Naive thymus-derived CD4-positive, alpha-beta T cell (primary cell): Measurements from ENCODE around the gene MPDZ. TPM values are rescaled to one million over a fixed set of nuclear protein-coding genes. Genes with fewer than 3 reads are reported as not detected.
"Not testable (repeated sequence)": the region's sequence is repeated elsewhere in the genome, so short reads cannot be mapped to it uniquely, and the experiment has no call there.

Experiments
- ATAC-seq: fragments of 150-1000 bp; cut with Tn5 transposase; 2 replicates; pipeline ENCODE4 v1.10.0; 2021; ENCODE audit warnings: mild to moderate bottlenecking, moderate library complexity
- CTCF ChIA-PET: fragments of 350-600 bp; sonication (Branson Sonifier 250); formaldehyde crosslinking; loops from one replicate; lab custom pipeline; 2021; ENCODE audit warnings: antibody characterized with exemption; lab: Charles Lee
- POLR2A ChIA-PET: fragments of 350-600 bp; sonication (Branson Sonifier 250); formaldehyde crosslinking; loops from one replicate; lab custom pipeline; 2021; ENCODE audit warnings: antibody characterized with exemption, inconsistent platforms; lab: Charles Lee
- DNase-seq, 9 donors: peaks; one replicate each; pipeline versions ENCODE4 v3.0.0 to v3.0.0-alpha.2; 2020 to 2022; ENCODE audit warnings: mixed read lengths in 1 of 9
- H3K27ac ChIP-seq: one replicate; pipeline ENCODE4 v1.7.0; 2013; ENCODE audit warnings: mild to moderate bottlenecking, low read depth, low read length, moderate library complexity
- H3K27me3 ChIP-seq, 2 donors: one replicate each; pipeline ENCODE4 v1.7.0; 2013; ENCODE audit warnings: low read length in 2 of 2, mild to moderate bottlenecking in 2 of 2, moderate library complexity in 2 of 2; ENCODE audit not compliant: control insufficient read depth in 2 of 2, insufficient read depth in 2 of 2
- H3K36me3 ChIP-seq, 3 experiments: 1 replicate in 2 of 3; 2 replicates in 1 of 3; pipeline ENCODE4 v1.7.0; 2013; ENCODE audit warnings: low read length in 3 of 3, mild to moderate bottlenecking in 3 of 3, moderate library complexity in 1 of 3; ENCODE audit not compliant: insufficient read depth in 3 of 3, control insufficient read depth in 2 of 3
- H3K4me1 ChIP-seq, 2 donors: one replicate each; pipeline ENCODE4 v1.7.0; 2013; ENCODE audit warnings: low read length in 2 of 2, mild to moderate bottlenecking in 2 of 2, moderate library complexity in 1 of 2; ENCODE audit not compliant: control insufficient read depth in 2 of 2, insufficient read depth in 2 of 2
- H3K4me3 ChIP-seq: 2 replicates; pipeline ENCODE4 v1.7.0; 2013; ENCODE audit warnings: mild to moderate bottlenecking, low read length
- H3K9me3 ChIP-seq, 3 experiments: 1 replicate in 2 of 3; 2 replicates in 1 of 3; pipeline ENCODE4 v1.7.0; 2013; ENCODE audit warnings: low read length in 3 of 3; ENCODE audit not compliant: control insufficient read depth in 2 of 3
- H3K27ac Mint-ChIP-seq, 9 donors: one replicate each; pipeline ENCODE4 v1.8.0; 2020 to 2022; ENCODE audit warnings: mixed read lengths in 9 of 9, mild to moderate bottlenecking in 8 of 9, moderate library complexity in 5 of 9, inconsistent platforms in 2 of 9
- H3K27me3 Mint-ChIP-seq, 5 donors: one replicate each; pipeline ENCODE4 v1.8.0; 2021 to 2022; ENCODE audit warnings: mixed read lengths in 5 of 5, mild to moderate bottlenecking in 1 of 5
- H3K36me3 Mint-ChIP-seq, 5 donors: one replicate each; pipeline ENCODE4 v1.8.0; 2020 to 2022; ENCODE audit warnings: mixed read lengths in 5 of 5, mild to moderate bottlenecking in 3 of 5, inconsistent platforms in 1 of 5
- H3K4me1 Mint-ChIP-seq, 7 donors: one replicate each; pipeline ENCODE4 v1.8.0; 2020 to 2022; ENCODE audit warnings: mixed read lengths in 7 of 7, mild to moderate bottlenecking in 3 of 7, inconsistent platforms in 1 of 7
- H3K4me3 Mint-ChIP-seq, 10 donors: one replicate each; pipeline ENCODE4 v1.8.0; 2020 to 2022; ENCODE audit warnings: mild to moderate bottlenecking in 10 of 10, mixed read lengths in 10 of 10, moderate library complexity in 6 of 10, inconsistent platforms in 2 of 10
- H3K9me3 Mint-ChIP-seq, 11 donors: one replicate each; pipeline ENCODE4 v1.8.0; 2020 to 2022; ENCODE audit warnings: mixed read lengths in 11 of 11, mild to moderate bottlenecking in 4 of 11, inconsistent platforms in 1 of 11, moderate library complexity in 1 of 11
- intact Hi-C, 2 donors: fragments of 100-400 bp; cut with micrococcal nuclease; formaldehyde crosslinking; loops; one replicate each; pipeline ENCODE4 v1.15.1; 2023
- polyA plus RNA-seq, 2 donors: library from polyadenylated mRNA; unstranded; fragments of 300-500 nt; fragmentation: Illumina TruSeq; gene quantifications; one replicate each; pipeline ENCODE4 v1.2.3, GENCODE V29; 2021
- total RNA-seq, 6 experiments: library from RNA in 5 of 6; stranded (reverse) in 5 of 6; gene quantifications; 1 replicate in 5 of 6; 2 replicates in 1 of 6; pipeline ENCODE4 v1.2.3 and lab custom pipeline; 2021 to 2026

The MPDZ gene
- total and polyA plus RNA-seq, 7 experiments from 2014 or later, result 0.07 TPM; not detected in 6

GRCh38 chr9:13239660-13240059 lies 39.8 kb downstream of the MPDZ start:
- Histone ChIP-seq H3K4me3 (no peak overlapping the region), H3K27me3 (no peaks in the 10 kb centered on the region), H3K9me3 (no peaks in the 10 kb centered on the region), H3K36me3 (no peaks in the 10 kb centered on the region), H3K27ac (no peak overlapping the region), H3K4me1 (no peaks in the 10 kb centered on the region)
- Mint-ChIP-seq H3K9me3 (peaks cover 0 to 9% (median 3%) of the 10 kb centered on the region in 11 donors), H3K4me1 (no peaks in the 10 kb centered on the region), H3K27me3 (no peaks in the 10 kb centered on the region), H3K27ac (no peak overlapping the region), H3K4me3 (no peak overlapping the region), H3K36me3 (no peaks in the 10 kb centered on the region)
- DNase-seq (no peak), ATAC-seq (no peak)
- intact Hi-C loops, result no loop called here
- POLR2A ChIA-PET, result no interaction called here
- CTCF ChIA-PET, result no interaction called here

DNA sequence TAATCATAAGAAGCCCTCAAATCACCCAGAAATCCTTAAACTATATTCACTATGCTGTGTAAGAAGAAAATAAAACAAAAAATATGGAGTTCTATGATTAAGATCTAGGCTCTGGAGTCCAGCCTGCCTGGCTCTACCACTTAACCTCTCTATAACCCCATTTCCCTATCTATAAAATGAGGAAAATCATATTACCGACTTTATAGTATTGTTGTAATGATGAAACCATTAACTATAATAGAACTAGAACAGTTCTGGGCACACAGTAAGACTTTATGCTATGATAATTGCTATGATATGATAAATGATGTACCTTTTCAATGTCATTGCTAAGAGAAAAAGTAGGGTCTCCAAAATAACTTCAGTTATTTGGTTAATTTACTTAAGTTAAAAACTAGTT lies 40.3 kb downstream of the MPDZ start:
- intact Hi-C loops, result no loop called here
- H3K27ac Mint-ChIP-seq, result no peak overlapping the region

GRCh38 chr9:13234932-13235331 lies 44.6 kb downstream of the MPDZ start:
- Mint-ChIP-seq H3K4me1 (no peaks in the 10 kb centered on the region), H3K36me3 (no peaks in the 10 kb centered on the region), H3K9me3 (peaks cover 0 to 6% (median 4%) of the 10 kb centered on the region in 11 donors), H3K27ac (no peak overlapping the region), H3K4me3 (no peak overlapping the region), H3K27me3 (no peaks in the 10 kb centered on the region)
- Histone ChIP-seq H3K4me1 (no peaks in the 10 kb centered on the region), H3K4me3 (no peak overlapping the region), H3K27ac (no peak overlapping the region), H3K27me3 (no peaks in the 10 kb centered on the region), H3K9me3 (no peaks in the 10 kb centered on the region), H3K36me3 (no peaks in the 10 kb centered on the region)
- ChIA-PET CTCF (no interaction called here), POLR2A (no interaction called here)
- intact Hi-C loops, result no loop called here
- ATAC-seq (no peak), DNase-seq (no peak)

More for the DNA sequence above, 40.3 kb downstream of the MPDZ start:
- no peak for DNase-seq
- ChIA-PET CTCF (no interaction called here), POLR2A (no interaction called here)
- Histone ChIP-seq H3K4me1 (no peaks in the 10 kb centered on the region), H3K27ac (no peak overlapping the region), H3K9me3 (no peaks in the 10 kb centered on the region), H3K36me3 (no peaks in the 10 kb centered on the region), H3K4me3 (no peak overlapping the region), H3K27me3 (no peaks in the 10 kb centered on the region)
- Mint-ChIP-seq H3K4me1 (no peaks in the 10 kb centered on the region), H3K36me3 (no peaks in the 10 kb centered on the region), H3K27me3 (no peaks in the 10 kb centered on the region), H3K4me3 (no peak overlapping the region), H3K9me3 (peaks cover 0 to 9% (median 3%) of the 10 kb centered on the region in 11 donors)
- ATAC-seq, result no peak

- H3K9me3 Mint-ChIP-seq, result peaks cover 0 to 11% (median 4%) of the 10 kb centered on the region in 11 donors
- ChIA-PET CTCF (no interaction called here), POLR2A (no interaction called here)
- H3K27ac Mint-ChIP-seq, result no peak overlapping the region
- ATAC-seq (no peak), DNase-seq (no peak)
- H3K27me3 Mint-ChIP-seq, result no peaks in the 10 kb centered on the region
- H3K4me3 Mint-ChIP-seq, result no peak overlapping the region
- no peaks in the 10 kb centered on the region for H3K9me3 ChIP-seq
- no peak overlapping the region for H3K4me3 ChIP-seq
- no peaks in the 10 kb centered on the region for H3K4me1 Mint-ChIP-seq
- no peaks in the 10 kb centered on the region for H3K27me3 ChIP-seq
- H3K4me1 ChIP-seq, result no peaks in the 10 kb centered on the region
- intact Hi-C loops, result no loop called here
- no peak overlapping the region for H3K27ac ChIP-seq
- H3K36me3 Mint-ChIP-seq, result no peaks in the 10 kb centered on the region
- H3K36me3 ChIP-seq, result no peaks in the 10 kb centered on the region
Observed at GRCh38 chr9:13228431-13228830, 51.1 kb downstream of the MPDZ start.

GRCh38 chr9:13224366-13224765 lies 55.1 kb downstream of the MPDZ start:
- Histone ChIP-seq H3K9me3 (no peaks in the 10 kb centered on the region), H3K27ac (no peak overlapping the region), H3K27me3 (no peaks in the 10 kb centered on the region), H3K4me1 (no peaks in the 10 kb centered on the region), H3K36me3 (no peaks in the 10 kb centered on the region), H3K4me3 (no peak overlapping the region)
- ChIA-PET POLR2A (no interaction called here), CTCF (no interaction called here)
- Mint-ChIP-seq H3K4me1 (no peaks in the 10 kb centered on the region), H3K36me3 (no peaks in the 10 kb centered on the region), H3K4me3 (no peak overlapping the region), H3K27me3 (no peaks in the 10 kb centered on the region), H3K9me3 (peaks cover 1 to 10% (median 3%) of the 10 kb centered on the region in 11 donors), H3K27ac (no peak overlapping the region)
- intact Hi-C loops, result no loop called here
- no peak for DNase-seq
- no peak for ATAC-seq

GRCh38 chr9:13222733-13223132 lies 56.8 kb downstream of the MPDZ start:
- H3K27me3 Mint-ChIP-seq, DNase-seq, ATAC-seq, H3K36me3 Mint-ChIP-seq, H3K27ac ChIP-seq, intact Hi-C loops, H3K4me1 ChIP-seq, H3K36me3 ChIP-seq, POLR2A ChIA-PET, H3K4me3 ChIP-seq, H3K27ac Mint-ChIP-seq, H3K4me3 Mint-ChIP-seq, H3K9me3 ChIP-seq, H3K4me1 Mint-ChIP-seq, H3K27me3 ChIP-seq: not testable (repeated sequence)
- CTCF ChIA-PET, result interaction anchor here (0.6 kb wide), 1 partner anchor 57 kb away, joined by 3 read pairs; no protein-coding TSS in a partner anchor
- peaks cover 2 to 12% (median 4%) of the 10 kb centered on the region in 11 donors for H3K9me3 Mint-ChIP-seq

DNA sequence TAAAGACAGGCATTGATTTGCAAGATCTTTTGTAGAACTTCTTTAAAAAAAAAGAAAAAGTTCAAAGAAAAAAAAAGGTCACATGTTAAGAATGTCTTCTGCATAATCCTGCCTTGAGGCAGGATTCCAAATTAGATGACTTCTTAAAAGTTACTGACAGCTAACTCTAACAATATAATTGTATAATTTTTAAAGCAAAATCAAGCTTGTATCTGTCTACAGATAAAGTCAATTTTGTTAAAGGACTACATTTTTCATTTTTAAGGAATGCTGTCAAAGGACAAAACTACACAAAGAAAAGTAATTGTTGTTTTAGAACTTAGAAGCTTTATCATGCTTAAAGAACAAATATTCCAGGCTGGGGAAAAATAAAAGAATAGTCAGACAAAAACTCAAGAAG lies 57.8 kb downstream of the MPDZ start:
- Histone ChIP-seq H3K27me3 (no peaks in the 10 kb centered on the region), H3K27ac (no peak overlapping the region), H3K36me3 (no peaks in the 10 kb centered on the region), H3K4me1 (no peaks in the 10 kb centered on the region), H3K4me3 (no peak overlapping the region), H3K9me3 (no peaks in the 10 kb centered on the region)
- Mint-ChIP-seq H3K4me1 (no peaks in the 10 kb centered on the region), H3K27me3 (no peaks in the 10 kb centered on the region), H3K27ac (no peak overlapping the region), H3K36me3 (no peaks in the 10 kb centered on the region), H3K4me3 (no peak overlapping the region), H3K9me3 (peaks cover 2 to 10% (median 4%) of the 10 kb centered on the region in 11 donors)
- no peak for ATAC-seq
- ChIA-PET CTCF (no interaction called here), POLR2A (no interaction called here)
- intact Hi-C loops, result no loop called here
- no peak for DNase-seq
